DMS 273 treated with DMSO at 0.1 percent for 48 hours (cell line): ENCODE measurements around the gene TGM5.
"Not testable (repeated sequence)": the region's sequence is repeated elsewhere in the genome, so short reads cannot be mapped to it uniquely, and the experiment has no call there.

Source experiments
- DNase-seq: peaks from one replicate; lab custom pipeline; 2025; lab: John Stamatoyannopoulos, UW

The TGM5 gene

DNA sequence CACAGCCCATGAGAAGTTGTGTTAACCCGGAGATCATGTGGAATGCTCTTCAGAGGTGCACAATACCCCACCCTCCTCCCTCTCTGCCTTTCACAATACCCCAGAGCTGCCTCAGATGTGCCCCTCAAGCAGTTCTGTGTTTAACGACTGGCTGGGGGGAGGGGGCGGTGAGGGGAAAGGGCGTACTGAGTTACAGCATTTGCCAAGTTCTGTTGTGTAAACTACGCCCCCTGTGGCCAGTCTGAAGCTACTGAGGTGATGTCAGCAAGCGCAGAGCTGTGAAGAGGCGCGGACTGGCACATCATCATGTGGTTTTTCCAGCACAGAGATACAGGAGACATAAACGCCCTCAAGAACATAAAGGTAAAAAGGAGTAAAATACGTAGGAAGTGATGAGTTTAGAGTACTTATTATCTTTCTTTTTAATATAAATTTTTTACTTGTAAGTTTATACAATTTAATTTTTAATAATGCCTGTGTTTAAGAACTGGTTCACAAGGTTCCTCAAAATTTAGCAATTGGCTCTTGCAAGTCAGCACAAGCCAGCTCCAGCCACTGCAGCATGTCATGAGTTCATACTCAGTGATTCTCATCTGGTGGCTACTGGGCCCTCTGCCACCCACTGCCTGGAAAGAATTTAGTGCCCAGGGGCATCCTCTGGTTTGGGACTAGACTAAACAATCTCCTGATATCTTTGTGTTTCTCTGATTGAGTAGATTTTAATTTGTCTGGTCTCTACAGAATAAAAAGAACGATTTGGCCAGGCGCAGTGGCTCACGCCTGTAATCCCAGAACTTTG lies 47.6 kb downstream of the TGM5 start:
- no peak for DNase-seq

DNA sequence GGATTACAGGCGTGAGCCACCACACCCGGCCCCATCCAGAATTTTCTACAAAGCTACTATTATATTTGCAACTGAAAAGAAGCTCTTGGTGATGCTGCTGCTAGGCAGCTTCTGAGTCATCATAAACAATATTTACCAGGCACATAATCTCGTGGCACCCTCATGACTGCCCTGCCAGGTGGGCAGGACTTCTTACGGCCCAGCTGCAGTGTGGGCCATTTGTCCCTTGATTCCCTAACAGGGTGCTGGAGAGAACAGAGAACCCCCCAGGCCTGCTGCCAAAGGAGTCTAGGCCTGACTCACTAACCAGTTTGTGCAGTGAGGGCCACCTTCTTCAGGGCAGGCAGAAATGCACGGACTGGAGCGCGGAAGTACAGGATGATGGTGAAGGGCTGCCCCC lies 50.8 kb downstream of the TGM5 start:
- DNase-seq = no peak

GRCh38 chr15:43214592-43215295 lies 52.0 kb downstream of the TGM5 start:
- DNase-seq = no peak

DNA sequence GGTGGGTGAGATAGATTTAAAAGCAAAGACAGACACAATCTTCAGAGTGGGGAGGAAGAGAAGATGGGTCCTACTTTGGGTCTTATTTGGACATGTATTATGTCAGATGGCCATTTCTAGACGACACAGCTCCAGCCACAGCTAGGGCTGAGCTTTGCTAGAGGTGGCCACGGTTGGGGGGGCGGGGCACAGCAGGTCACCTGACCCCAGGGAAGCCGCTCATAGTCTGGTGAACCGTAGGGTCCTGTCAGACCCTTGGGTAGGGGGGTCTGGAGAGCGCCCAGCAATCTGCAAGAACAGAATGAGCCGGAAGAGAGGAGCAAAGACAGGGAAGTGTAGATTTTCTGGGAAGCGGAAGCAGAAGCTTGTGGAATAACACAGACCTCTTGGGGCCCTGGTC lies 52.6 kb downstream of the TGM5 start:
- no peak for DNase-seq

DNA sequence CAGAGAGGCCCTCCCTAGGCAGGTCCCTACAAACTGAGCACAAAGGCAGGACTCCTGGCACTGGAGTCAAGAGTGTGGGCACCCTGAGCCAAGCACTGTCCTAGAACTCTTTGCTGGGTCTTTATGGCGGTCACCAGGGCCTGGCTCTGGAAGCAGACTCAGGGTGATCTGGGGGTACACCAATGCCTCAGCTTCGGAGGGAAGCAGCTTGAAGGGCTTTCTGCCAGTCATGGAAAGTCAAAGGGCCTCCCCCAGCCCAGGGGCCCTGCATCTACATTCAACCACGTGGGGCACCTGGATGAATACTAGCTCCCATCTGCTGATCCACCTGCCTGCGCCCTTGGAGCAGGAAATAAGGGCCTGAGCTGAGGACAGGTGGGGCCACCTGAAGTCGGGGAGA lies 53.3 kb downstream of the TGM5 start:
- DNase-seq = no peak

DNA sequence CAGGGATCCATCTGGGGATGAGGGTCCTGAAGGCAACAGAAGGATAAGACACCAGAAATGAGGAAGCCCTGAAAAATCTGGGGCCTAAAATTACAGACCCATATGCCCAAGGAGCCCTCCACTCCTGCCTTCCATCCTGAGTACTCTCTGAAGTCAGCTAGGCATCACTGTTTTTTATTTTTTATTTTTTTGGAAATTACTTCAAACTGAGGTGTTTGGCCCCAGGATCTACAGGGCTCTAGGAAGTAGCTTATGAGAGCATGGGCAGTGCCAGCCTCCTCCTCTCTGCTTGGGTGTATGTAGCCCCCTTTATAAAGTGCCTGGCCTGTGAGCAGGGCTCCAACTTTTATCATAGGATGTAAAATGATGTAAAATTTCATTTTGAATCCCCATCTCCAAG lies 53.8 kb downstream of the TGM5 start:
- DNase-seq = no peak

DNA sequence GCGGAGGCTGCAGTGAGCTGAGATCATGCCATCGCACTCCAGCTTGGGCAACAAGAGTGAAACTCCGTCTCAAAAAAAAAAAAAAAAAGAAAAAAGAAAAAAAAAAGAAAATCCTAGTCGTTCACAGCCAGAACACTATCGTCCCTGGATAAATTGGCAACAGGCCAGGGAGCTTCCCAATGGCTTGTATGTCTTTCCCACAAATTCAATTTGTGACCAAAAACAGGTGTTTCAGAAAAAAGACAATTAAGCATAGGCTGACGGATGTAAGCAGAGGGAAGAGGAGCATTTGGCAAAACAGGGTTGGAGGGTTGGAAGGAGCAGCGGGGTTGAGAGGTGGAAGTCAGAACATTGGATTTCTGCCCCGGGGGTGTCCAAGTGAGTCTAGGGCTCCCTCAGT lies 54.4 kb downstream of the TGM5 start:
- no peak for DNase-seq

- DNase-seq = no peak
These were observed 55.4 kb downstream of the TGM5 start for GRCh38 chr15:43211224-43211735.

DNA sequence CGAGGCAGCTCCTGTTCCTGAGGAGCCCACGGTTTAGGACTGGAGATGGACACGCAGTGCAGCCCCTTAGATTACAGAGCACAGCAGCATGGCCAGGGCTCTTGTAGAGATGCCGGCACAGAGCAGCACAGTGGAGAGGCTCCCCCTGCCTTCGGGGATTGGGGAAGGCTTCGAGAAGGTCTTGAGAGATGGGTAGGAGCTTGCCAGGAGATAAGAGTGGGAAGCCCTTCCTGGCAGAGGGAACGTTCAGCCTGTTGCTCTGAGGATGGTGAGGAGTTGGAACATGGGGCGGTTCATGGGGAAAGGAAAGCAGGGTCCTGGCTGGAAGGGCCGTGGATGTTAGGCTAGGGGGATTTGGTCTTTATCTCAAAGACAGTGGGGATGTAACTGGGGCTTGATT lies 55.9 kb downstream of the TGM5 start:
- no peak for DNase-seq

DNA sequence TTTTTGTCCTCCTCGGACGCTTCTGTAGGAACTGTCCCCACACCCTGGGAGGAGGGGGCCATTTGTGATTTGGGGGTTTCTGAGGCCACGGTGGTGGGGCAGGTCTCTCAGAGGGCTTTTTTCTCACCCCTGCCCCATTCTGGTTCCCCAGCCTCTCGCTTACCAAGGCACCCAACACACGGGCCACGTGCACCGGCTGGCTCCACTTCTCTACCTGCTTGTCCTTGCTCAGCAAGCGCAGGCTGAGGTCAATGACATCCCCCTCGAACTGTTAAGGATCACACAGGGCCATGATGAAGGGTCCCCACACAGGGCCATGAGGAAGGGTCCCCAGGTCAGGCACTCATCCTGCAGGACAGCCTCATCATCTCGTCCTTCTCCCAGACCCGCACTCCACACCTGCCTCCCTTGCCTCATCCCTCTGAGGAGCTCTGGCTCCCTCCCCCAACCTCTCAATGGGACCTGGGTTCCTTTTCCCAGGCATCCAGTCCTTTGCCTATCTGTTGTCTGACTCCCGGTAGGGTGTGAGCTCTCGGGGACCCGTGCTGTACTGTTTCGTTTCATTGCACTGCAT lies 56.5 kb downstream of the TGM5 start:
- DNase-seq = no peak

DNA sequence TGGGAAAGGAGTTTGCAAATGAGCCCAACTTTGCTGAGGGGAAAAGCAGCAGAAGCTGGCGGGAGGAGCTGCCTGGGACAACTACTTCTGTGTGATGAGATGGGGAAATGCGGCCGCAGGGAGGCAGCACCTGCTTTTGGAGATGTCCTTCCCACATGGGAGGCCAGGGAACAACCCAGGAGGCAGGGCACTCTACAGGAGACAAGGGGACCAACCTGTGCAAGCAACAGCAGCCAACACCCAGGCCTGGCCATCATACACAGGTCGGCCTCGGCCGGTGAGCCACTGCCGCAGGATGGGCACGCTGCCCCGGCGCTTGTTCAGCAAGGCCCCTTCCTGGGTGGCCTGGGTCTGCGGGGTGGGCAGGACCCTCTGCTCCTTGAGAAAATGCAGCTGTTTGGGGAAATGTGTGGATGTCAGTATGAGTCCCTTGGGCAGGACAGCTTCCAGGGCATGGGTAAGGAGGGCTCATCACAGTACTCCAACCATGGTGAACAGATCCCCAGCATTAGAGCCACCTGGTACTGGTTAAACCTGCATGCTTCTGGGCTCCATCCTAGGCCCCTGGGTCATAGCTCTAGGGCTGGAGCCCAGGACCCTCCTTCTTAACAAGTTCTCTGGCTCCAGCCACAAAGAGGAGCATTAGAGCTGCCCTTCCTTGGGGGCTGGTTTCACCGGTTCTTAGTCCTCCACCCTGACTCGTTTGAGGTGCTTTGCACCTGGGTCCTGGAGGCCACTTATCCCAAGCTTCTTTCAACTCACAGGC lies 57.5 kb downstream of the TGM5 start:
- DNase-seq = no peak

DNA sequence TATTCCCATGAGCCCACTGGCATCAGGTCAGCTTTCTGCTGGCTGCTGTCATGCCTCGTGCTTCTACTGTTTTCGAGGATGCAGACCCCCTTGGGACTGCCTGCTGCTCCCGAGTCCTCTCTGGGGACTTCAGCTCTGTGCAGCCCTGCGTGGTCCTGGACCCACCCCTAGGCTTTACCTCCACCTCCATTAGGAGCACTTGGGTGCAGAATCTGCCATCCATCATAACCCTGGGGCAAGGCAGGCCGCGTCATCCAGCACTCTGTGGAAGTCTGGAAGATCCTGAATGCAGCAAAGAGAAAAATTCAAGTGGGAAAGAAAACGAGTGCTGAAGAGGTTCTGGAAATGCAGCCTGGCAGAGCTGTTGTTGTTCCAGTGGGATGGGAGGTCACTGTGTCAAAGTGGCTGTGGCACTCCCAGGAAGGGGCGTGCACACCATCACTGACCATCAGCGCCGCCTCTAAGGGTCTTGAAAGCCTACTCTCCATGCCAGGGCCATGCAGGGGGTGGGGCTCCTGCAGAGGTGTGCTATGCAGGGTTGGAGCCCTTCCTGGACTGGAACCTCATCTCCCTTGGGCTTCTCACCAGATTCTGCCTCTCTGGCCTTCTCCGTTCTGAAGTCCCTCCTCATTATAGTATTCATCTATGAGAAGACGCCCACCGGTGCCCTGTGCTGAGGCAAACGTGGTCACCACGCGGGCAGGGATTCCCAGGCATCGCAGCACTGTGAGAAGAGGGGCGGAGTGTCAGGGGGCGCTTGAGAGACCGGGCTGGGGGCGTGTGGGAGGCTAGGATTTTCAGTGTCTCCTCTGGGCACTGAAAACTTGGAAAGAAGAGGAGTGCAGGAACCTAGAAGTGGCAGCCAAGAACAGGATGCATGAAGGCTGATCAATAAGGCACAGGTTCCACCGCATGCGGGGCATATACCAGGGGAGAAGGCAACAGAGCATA lies 58.4 kb downstream of the TGM5 start:
- DNase-seq = no peak

DNA sequence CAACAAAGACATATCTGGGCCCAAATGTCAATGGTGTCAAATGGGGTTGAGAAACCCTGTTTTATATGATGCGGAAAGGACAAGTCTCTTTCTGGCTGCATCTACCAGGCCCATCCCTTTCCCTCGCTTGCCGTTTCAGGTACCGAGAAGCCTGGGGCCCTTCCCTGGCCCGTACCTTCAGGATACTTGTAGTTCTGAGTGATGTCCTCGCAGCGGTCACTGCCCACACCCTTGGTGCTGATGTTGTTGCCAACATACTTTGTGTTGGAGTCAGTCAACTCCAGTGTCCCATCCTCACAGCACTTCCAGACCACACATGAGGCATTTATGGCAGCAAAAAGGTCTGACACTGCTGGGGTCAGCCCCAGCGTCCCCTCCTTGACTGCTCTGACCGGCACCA lies 59.7 kb downstream of the TGM5 start:
- no peak for DNase-seq

- DNase-seq = no peak
These were observed 60.7 kb downstream of the TGM5 start for GRCh38 chr15:43206054-43206453.

- no peak for DNase-seq
These were observed 62.5 kb downstream of the TGM5 start for GRCh38 chr15:43204016-43204901.

GRCh38 chr15:43199945-43200488 lies 66.7 kb downstream of the TGM5 start:
- no peak for DNase-seq

DNA sequence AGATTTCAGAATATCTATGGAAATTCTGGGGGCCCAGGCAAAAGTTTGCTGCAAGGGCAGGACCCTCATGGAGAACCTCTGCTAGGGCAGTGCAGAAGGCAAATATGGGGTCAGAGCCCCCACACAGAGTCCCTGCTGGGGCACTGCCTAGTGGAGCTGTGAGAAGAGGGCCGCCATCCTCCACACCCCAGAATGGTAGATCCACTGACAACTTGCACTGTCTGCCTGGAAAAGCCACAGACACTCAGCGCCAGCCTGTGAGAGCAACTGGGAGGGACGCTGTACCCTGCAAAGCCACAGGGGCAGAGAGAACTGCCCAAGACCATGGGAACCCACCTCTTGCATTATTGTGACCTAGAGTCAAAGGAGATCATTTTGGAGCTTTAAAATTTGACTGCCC lies 67.7 kb downstream of the TGM5 start:
- no peak for DNase-seq

- DNase-seq = not testable (repeated sequence)
These were observed 68.2 kb downstream of the TGM5 start for GRCh38 chr15:43198556-43198955.

DNA sequence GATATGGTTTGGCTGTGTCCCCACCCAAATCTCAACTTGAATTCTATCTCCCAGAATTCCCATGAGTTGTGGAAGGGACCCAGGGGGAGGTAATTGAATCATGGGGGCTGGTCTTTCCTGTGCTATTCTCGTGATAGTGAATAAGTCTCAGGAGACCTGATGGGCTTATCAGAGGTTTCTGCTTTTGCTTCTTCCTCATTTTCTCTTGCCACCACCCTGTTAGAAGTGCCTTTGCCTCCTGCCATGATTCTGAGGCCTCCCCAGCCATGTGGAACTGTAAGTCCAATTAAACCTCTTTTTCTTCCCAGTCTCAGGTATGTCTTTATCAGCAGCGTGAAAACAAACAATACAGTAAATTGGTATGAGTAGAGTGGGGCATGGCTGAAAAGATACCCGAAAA lies 69.0 kb downstream of the TGM5 start:
- not testable (repeated sequence) for DNase-seq
